Measurements from ENCODE around the gene PRPH2.

Gene PRPH2, protein sequence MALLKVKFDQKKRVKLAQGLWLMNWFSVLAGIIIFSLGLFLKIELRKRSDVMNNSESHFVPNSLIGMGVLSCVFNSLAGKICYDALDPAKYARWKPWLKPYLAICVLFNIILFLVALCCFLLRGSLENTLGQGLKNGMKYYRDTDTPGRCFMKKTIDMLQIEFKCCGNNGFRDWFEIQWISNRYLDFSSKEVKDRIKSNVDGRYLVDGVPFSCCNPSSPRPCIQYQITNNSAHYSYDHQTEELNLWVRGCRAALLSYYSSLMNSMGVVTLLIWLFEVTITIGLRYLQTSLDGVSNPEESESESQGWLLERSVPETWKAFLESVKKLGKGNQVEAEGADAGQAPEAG

DNA sequence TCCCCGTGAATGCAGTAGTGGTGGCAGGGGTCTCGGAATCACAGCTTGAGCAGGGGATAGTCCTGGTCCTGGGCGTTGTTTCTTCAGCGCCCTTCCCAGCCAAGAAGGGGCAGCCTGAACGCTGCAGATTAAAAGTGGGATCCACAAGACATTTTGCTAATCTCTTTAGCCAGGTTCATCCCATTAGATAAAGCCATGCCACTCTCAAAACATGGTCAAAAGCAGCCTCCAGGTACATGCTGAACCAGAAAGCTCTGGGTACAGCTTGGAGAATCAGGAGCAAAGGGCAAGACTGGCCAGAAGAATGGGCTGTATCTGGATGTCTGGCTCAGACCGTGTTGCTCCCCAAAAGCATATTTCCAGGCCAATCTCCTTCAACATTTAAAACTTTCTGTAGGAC lies at the start of gene PRPH2:
Gene PRPH2, minus strand, starts transcription at position 101 of the 400 bp plus-strand sequence. CDS start 263 bp downstream, outside the sequence.
- DNase-seq (ENCODE audit: low read depth in 4 of 4, low spot score in 1 of 4), result no peak

GRCh38 chr6:42771741-42772100 lies 49.3 kb upstream of the PRPH2 start:
- no peak for DNase-seq (ENCODE audit: low read depth in 4 of 4, low spot score in 1 of 4)

DNA sequence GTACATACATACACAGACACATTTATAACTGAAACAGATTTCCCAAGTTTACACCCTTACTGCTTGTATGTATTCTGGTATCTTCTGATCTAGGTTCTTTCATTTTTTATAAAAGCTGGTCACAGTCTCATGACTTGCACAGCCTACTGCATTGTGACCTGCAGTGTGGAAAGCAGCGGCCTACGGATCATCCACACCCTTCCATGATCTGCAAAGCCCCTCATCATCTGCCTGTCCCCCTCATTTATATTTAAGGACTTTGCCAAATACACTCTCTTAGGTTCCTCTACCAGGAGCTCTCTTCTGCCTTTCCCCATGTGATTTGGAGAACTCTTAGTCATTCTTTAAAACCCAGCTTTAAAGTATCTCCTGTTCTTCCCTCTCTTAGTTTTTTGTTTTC lies 47.4 kb upstream of the PRPH2 start:
- DNase-seq (ENCODE audit: low read depth in 4 of 4, low spot score in 1 of 4), result no peak

DNA sequence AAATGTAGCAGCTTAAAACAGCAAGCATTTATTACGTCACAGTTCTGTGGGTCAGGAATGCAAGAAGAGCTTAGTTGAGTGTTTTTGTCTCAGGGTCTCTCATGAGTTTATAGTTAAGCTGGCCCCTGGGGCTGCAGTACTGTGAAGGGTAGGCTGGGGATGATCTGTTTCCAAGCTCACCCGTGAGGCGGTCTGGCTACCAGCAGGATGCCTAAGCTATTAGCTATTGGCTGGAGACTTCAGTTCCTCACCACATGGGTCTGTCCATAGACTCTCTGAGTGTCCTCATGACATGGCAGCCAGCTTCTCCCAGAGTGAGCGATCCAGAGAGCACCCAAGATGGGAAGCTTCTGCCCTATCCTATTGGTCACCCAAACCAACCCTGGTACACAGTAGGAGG lies 46.7 kb upstream of the PRPH2 start:
- no peak for DNase-seq (ENCODE audit: low read depth in 4 of 4, low spot score in 1 of 4)

DNA sequence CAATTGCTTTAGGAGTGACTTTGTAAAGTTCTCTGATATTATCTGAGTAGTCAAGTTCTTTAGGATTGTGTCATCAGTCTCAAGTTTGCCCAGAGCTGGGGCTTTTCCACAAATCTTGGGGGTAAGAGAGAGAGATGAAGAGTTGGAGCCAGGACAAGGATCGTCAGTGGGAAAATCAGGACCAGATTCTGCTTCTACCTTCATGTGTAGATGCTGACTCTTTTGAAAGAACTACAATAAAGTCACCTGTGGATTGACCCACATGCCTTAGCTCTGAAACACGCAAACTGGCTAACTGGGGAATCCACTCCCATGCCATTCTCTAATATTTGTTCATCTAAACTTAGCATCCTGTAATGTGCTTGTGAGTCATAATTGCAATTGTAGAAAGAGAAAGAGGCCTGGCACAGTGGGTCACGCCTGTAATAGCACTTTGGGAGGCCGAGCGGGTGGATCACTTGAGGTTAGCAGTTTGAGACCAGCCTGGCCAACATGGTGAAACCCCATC lies 43.8 kb upstream of the PRPH2 start:
- no peak for DNase-seq (ENCODE audit: low read depth in 4 of 4, low spot score in 1 of 4)

- DNase-seq (ENCODE audit: low read depth in 4 of 4, low spot score in 1 of 4), result no peak
Observed at GRCh38 chr6:42764911-42765648, 42.7 kb upstream of the PRPH2 start.

GRCh38 chr6:42762950-42763349 lies 40.6 kb upstream of the PRPH2 start:
- no peak for DNase-seq (ENCODE audit: low read depth in 4 of 4, low spot score in 1 of 4)

DNA sequence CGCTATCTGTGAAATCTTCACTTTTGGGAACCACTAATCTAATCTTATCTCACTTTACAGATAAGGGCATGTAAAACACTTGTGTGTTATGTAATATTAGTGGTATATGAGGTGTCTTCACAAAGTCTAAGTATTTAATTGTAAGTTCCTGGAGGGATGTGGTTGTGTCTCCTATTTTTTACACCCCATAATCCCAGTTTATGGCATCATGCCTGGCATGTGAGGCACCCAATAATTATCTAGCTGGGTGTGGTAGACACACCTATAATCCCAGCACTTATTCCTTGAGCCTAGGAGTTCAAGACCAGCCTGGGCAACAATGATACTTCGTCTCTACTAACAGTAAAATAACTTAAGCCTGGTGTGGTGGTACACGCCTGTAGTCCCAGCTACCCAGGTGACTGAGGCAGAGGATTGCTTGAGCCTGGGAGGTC lies 40.0 kb upstream of the PRPH2 start:
- no peak for DNase-seq (ENCODE audit: low read depth in 4 of 4, low spot score in 1 of 4)

GRCh38 chr6:42761287-42762067 lies 39.1 kb upstream of the PRPH2 start:
- DNase-seq (ENCODE audit: low read depth in 4 of 4, low spot score in 1 of 4), result no peak

DNA sequence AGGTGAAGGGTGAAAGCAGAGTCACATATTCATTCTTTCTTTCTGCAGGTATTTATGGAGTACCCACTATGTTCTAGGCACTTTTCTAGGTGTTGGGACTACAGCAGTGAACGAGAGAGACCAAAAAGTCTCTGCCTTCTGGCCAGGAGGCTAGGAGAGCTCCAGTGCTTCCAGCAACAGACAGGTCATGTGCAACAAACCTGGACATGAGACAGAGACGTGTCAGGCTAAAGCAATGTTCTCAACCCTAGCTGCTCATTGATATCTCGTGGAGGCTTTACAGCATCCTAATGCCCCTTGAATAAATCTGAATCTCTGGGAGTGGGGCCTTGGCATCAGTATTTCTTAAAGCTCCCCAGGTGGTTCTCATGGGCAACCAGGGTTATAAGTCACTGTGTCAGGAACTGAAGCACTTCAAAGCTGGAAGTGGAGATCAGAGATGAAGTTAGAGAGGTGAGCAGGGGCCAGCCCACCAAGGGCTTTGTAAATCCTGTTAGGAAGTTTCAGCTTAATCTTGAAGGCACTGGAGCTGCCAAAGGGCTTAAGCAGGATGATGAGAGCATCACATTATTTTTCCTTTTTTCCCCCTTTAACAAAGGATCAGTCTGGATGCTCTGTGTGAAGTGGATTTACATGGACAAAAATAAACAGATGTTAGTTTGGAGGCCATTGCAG lies 36.5 kb upstream of the PRPH2 start:
- no peak for DNase-seq (ENCODE audit: low read depth in 4 of 4, low spot score in 1 of 4)

DNA sequence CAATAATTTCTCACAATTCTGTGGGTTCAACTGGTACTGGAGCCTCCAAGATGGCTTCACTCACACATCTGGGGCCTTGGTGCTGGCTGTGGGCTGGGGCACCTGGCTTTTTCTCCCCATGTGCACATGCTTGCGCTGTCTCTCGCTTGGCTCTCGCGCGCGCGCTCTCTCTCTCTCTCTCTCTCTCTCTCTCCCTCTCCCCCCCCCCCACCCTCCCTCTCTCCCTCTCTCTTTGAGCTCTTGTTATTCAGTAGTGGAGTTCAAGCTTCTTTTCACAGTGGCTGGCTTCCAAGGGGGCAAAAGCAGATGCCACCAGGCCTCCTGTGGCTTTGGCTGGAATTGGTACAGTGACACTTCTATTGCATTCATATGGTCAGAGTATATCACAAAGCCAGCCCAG lies 34.3 kb upstream of the PRPH2 start:
- no peak for DNase-seq (ENCODE audit: low read depth in 4 of 4, low spot score in 1 of 4)

GRCh38 chr6:42754759-42755158 lies 32.4 kb upstream of the PRPH2 start:
- no peak for DNase-seq (ENCODE audit: low read depth in 4 of 4, low spot score in 1 of 4)

GRCh38 chr6:42751055-42751454 lies 28.7 kb upstream of the PRPH2 start:
- no peak for DNase-seq (ENCODE audit: low read depth in 4 of 4, low spot score in 1 of 4)

GRCh38 chr6:42748203-42748898 lies 26.0 kb upstream of the PRPH2 start:
- DNase-seq (ENCODE audit: low read depth in 4 of 4, low spot score in 1 of 4), result no peak

- DNase-seq (ENCODE audit: low read depth in 4 of 4, low spot score in 1 of 4), result peak; percentile 52 to 80 (median 66)
Observed at GRCh38 chr6:42746463-42747391, 24.3 kb upstream of the PRPH2 start.

- peak; percentile 79 to 91 (median 82) for DNase-seq (ENCODE audit: low read depth in 4 of 4, low spot score in 1 of 4)
Observed at GRCh38 chr6:42745640-42746462, 23.5 kb upstream of the PRPH2 start, which contains the start of gene TBCC. Gene TBCC, minus strand, starts transcription at chr6:42746103. Its CDS starts 30 bp downstream, at chr6:42746073.

- DNase-seq (ENCODE audit: low read depth in 4 of 4, low spot score in 1 of 4), result peak in 1 of 4 experiments; percentile 15
Observed at GRCh38 chr6:42745083-42745639, 22.8 kb upstream of the PRPH2 start.

DNA sequence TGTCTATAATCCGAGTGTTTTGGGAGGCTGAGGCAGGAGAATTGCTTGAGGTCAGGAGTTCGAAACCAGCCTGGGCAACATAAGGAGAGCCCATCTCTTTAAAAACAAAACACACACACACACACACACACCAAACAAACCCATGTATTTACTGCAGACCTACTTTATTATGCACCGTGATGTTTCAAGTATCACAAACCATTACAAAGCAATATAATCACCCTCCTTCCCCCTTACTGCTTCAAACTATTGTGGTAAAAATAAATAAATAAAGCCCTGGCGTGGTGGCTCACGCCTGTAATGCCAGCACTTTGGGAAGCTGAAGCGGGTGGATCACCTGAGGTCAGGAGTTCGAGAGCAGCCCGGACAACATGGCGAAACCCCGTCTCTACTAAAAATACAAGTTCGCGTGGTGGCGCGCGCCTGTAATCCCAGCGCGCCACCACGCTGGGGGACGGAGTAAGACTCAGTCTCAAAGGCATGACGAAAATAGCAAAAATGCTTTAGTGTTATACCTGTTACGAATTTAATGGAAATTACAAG lies 22.0 kb upstream of the PRPH2 start:
- no peak for DNase-seq (ENCODE audit: low read depth in 4 of 4, low spot score in 1 of 4)
